VCaP (cell line): ENCODE measurements around the gene NPHS1.
A peak's percentile ranks its signal among the peaks of the same experiment; 100 is the strongest.

ENCODE experiments used
- H3K27ac ChIP-seq: fragments of 450-650 bp; 2 replicates; pipeline ENCODE4 v1.5.1; 2017
- TF ChIP-seq, protein P1 (sequence below): fragments of 450-650 bp; conservative IDR thresholded peaks from 2 replicates; pipeline ENCODE4 v1.5.1; 2017; ENCODE audit warnings: mild to moderate bottlenecking, moderate library complexity

NPHS1 gene

DNA sequence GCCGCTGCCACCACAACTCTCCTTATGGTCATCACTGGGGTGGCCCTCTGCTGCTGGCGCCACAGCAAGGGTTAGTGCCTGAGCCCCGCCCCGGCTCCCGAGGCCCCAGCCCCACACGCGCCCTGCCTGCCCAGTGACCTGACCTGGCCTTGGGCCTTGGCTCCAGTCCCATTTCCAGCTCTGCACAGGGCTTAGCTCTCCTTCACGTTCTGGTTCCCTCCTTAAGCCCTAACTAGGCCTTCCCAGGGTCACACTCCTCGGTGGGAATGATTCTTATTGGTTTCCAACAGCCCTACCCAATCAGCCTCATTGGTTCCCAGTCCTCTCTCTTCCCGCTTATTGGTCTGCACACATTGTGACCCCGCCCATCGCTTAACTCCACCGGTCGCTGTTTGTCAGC, 10.2 kb upstream of the NPHS1 start:
- H3K27ac ChIP-seq = no peak overlapping the region
- TF ChIP-seq, protein P1, sequence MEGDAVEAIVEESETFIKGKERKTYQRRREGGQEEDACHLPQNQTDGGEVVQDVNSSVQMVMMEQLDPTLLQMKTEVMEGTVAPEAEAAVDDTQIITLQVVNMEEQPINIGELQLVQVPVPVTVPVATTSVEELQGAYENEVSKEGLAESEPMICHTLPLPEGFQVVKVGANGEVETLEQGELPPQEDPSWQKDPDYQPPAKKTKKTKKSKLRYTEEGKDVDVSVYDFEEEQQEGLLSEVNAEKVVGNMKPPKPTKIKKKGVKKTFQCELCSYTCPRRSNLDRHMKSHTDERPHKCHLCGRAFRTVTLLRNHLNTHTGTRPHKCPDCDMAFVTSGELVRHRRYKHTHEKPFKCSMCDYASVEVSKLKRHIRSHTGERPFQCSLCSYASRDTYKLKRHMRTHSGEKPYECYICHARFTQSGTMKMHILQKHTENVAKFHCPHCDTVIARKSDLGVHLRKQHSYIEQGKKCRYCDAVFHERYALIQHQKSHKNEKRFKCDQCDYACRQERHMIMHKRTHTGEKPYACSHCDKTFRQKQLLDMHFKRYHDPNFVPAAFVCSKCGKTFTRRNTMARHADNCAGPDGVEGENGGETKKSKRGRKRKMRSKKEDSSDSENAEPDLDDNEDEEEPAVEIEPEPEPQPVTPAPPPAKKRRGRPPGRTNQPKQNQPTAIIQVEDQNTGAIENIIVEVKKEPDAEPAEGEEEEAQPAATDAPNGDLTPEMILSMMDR = no peak

DNA sequence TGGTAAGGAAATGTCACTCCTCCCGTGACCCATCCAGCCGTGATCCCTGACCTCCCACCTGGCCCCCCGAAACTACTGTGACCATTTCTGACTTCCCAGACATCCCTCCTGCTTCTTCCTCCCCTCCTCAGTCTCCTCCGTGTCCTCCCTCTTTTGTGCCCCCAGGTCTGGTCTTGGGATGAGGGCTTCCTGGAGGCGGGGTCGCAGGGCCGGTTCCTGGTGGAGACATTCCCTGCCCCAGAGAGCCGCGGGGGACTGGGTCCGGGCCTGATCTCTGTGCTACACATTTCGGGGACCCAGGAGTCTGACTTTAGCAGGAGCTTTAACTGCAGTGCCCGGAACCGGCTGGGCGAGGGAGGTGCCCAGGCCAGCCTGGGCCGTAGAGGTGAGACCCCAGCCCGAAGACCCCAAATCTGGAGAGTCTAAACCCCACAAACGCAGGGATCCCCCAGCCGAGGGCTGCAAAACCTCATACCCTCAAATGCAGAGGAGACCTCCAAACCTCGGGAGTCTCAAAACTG, 9.4 kb upstream of the NPHS1 start:
- TF ChIP-seq, protein P1 = no peak
- H3K27ac ChIP-seq = no peak overlapping the region

DNA sequence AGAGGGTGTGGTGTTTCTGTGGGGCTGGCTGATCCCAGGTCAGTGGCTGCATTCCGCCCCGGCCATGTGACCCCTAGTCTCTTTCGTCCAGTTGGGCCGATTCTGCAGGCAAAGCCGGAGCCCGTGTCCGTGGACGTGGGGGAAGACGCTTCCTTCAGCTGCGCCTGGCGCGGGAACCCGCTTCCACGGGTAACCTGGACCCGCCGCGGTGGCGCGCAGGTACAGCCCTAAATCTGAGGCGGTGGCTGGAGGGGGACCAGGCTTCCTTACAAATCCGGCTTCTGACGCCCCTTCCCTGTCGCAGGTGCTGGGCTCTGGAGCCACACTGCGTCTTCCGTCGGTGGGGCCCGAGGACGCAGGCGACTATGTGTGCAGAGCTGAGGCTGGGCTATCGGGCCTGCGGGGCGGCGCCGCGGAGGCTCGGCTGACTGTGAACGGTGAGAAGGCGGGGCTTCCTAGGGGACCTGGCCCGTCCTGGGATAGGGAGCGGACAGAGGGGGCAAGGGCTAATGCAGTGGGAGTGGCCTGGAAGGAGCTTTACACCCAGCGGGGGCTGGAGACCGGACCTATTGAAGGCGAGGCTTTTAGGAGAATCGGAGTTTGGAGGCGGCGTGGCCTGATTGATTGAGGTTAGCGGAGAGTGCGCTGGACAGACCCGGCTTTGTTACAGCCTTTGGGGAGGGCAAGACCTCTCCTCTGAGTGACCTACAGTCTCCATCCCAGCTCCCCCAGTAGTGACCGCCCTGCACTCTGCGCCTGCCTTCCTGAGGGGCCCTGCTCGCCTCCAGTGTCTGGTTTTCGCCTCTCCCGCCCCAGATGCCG, 8.7 kb upstream of the NPHS1 start:
- TF ChIP-seq, protein P1 = no peak
- no peak overlapping the region for H3K27ac ChIP-seq

DNA sequence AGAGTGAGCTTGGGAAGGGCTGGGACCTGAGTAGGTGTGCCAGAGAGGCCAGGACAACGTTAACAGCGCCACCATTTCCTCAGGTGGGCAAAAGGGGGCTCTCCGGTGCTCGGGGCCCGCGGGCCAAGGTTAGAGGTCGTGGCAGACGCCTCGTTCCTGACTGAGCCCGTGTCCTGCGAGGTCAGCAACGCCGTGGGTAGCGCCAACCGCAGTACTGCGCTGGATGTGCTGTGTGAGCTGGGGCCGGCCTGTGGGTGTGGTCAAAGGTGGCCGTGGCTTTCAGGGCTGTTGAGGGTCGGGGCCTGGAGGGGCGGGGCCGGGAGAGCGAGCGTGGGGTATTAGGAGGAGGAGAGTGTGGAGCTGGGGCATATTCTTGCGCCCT, 8.1 kb upstream of the NPHS1 start:
- H3K27ac ChIP-seq = no peak overlapping the region
- TF ChIP-seq, protein P1 = no peak

DNA sequence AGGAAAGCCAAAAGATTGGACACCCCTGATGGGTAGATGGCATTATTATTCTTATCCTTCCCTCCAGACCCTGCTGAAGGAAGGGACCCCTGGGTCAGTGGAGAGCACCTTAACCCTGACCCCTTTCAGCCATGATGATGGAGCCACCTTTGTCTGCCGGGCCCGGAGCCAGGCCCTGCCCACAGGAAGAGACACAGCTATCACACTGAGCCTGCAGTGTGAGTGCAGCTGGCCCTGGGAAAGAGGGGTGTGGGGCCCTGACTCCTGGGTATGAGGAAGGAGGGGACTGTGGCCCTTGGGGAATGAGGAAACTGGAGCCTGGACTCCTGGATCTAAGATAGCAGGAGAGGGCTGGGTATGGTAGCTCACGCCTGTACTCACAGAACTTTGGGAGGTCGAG, 7.1 kb upstream of the NPHS1 start:
- TF ChIP-seq, protein P1 = no peak
- no peak overlapping the region for H3K27ac ChIP-seq

DNA sequence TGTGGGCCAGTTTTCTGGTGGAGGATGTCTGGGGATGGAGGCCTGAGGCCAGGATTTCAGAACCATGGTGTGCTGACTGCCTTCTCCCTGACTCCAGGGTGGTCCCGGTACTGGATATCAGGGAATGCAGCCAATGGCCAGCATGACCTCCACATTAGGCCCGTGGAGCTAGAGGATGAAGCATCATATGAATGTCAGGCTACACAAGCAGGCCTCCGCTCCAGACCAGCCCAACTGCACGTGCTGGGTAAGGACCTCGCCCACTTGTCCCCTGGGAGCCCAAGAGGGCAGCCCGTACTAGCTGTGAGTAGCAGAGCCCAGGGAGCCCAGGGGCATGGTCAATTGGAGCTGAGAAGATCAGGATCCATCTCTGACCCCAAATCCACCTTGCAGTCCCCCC, 6.0 kb upstream of the NPHS1 start:
- TF ChIP-seq, protein P1 = no peak
- H3K27ac ChIP-seq = no peak overlapping the region

DNA sequence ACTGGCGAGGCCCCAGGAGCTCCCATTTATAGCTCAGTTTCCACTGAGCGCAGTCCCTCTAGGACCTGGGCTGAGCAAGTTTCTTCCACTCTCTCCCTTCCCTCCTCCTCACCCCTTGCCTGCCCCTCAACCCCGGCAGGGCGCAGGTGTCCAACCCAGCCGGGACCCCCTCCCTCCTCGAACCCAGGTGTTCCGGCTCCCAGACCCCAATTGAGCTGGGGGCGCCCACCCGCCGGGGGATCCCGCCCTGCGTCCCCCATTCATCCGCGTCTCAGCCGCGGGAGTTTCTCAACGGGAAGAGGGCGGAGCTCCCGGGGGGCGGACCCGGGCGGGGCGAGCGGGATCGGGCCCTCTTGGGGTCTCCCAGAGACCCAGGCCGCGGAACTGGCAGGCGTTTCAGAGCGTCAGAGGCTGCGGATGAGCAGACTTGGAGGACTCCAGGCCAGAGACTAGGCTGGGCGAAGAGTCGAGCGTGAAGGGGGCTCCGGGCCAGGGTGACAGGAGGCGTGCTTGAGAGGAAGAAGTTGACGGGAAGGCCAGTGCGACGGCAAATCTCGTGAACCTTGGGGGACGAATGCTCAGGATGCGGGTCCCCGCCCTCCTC, 4.3 kb upstream of the NPHS1 start, which contains the start of gene KIRREL2:
TSS of gene KIRREL2 (plus strand) at position 366 of the 604 bp plus-strand sequence. CDS start at position 575, 209 bp downstream.
- peak within 1 kb of the TSS; percentile 24; the same call in 1 of the 2 replicates for H3K27ac ChIP-seq
- TF ChIP-seq, protein P1 = no peak
